GM12874 (cell line): ENCODE measurements around the gene PTPRO.

ENCODE experiments used
- TF ChIP-seq, protein P1 (sequence below): IDR thresholded peaks from 2 replicates; pipeline ENCODE4 v1.5.1; 2011; ENCODE audit warnings: low read depth, mild to moderate bottlenecking, control low read depth, low read length, moderate library complexity; ENCODE audit not compliant: insufficient read depth

The PTPRO gene

GRCh38 chr12:15393037-15393436, 70.7 kb downstream of the PTPRO start:
- TF ChIP-seq, protein P1, sequence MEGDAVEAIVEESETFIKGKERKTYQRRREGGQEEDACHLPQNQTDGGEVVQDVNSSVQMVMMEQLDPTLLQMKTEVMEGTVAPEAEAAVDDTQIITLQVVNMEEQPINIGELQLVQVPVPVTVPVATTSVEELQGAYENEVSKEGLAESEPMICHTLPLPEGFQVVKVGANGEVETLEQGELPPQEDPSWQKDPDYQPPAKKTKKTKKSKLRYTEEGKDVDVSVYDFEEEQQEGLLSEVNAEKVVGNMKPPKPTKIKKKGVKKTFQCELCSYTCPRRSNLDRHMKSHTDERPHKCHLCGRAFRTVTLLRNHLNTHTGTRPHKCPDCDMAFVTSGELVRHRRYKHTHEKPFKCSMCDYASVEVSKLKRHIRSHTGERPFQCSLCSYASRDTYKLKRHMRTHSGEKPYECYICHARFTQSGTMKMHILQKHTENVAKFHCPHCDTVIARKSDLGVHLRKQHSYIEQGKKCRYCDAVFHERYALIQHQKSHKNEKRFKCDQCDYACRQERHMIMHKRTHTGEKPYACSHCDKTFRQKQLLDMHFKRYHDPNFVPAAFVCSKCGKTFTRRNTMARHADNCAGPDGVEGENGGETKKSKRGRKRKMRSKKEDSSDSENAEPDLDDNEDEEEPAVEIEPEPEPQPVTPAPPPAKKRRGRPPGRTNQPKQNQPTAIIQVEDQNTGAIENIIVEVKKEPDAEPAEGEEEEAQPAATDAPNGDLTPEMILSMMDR: no peak

DNA sequence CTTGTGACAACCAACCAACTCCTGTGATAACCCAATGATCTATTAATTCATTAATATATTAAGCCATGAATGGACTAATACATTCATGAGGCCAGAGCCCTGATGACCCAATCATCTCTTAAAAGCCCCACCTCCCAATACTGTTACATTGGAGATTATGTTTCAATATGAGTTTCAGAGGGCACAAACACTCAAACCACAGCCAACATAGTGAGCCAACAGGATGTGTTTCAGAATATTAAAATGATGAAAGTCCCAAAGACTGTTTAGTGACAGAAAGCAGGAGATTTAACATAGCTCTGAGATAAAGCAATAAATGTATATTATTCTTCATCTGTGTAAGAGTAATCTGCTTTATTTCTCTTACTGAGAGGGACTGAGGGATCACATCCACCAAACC, 71.7 kb downstream of the PTPRO start:
- TF ChIP-seq, protein P1: no peak

- TF ChIP-seq, protein P1: no peak
These were observed 82.2 kb downstream of the PTPRO start for GRCh38 chr12:15404485-15404884.

DNA sequence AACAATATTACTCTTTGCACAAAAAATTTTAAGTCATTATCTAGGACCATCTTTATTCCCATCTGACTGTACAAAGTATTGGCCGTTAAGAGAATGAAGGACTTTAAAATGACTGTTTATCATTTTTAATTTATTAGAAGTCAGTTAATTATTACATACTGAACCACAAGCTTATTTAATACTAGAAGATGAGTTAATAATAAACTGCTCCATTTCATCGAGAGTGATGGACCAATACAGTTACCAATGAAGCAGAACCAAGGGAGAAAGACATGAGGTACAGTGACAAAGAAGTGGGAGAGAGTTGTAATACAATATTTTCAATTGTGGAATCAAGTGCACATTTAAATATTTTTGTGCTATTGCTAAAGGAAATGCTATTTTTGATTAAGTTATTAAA, 83.3 kb downstream of the PTPRO start:
- TF ChIP-seq, protein P1: no peak

- TF ChIP-seq, protein P1: no peak
These were observed 84.7 kb downstream of the PTPRO start for GRCh38 chr12:15407025-15407424.

DNA sequence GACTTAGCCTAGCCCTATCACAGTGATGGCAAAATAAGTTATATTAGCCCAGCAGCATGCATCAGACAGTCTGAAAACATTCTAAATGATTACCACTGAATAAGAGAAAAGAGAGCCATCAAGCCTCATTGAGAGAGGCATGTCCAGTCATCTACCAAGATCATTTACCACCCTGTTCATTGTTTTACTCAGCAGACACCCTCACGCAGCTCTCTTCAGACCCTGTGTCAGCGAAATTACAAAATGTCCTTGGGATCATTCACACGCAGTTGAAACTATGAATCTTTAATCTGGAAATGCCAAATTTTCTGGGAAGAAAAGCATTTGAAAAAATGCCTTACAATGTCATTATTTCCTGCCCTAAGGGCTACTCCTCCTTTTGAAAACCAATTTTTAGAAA, 89.5 kb downstream of the PTPRO start:
- TF ChIP-seq, protein P1: no peak

GRCh38 chr12:15417691-15418090, 95.4 kb downstream of the PTPRO start:
- TF ChIP-seq, protein P1: no peak

GRCh38 chr12:15423629-15424028, 101.3 kb downstream of the PTPRO start:
- TF ChIP-seq, protein P1: no peak
